ENCODE results near the gene RASA1.

The RASA1 gene

DNA sequence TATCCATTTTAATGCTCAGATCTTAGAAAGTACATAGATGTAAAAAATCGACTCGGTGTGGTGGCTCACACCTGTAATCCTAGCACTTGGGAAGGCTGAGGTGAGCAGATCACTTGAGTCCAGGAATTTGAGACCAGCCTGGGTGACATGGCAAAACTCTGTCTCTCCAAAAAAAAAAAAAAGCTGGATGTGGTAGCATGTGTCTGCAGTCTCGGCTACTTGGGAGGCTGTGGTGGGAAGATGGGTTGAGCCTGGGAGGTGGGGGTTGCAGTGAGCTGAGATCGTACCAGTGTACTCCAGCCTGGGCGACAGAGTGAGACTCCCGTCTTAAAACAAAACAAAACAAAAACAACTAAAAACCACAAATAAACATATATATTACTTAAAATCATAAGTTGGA, 61.4 kb downstream of the RASA1 start:
- H3K9ac ChIP-seq (ENCODE audit: low read length), result no peak overlapping the region
- peaks cover 0 to 31% of the 10 kb centered on the region in 2 experiments for H3K36me3 ChIP-seq (ENCODE audit: control insufficient read depth in 1 of 2, insufficient read depth in 2 of 2, low read depth in 1 of 2, low read length in 2 of 2)
- no peak overlapping the region for H3K4me2 ChIP-seq (ENCODE audit: low read length, poor library complexity, severe bottlenecking)
- no peak for DNase-seq
- no peaks in the 10 kb centered on the region for H3K27me3 ChIP-seq (ENCODE audit: control insufficient read depth in 1 of 2, insufficient read depth in 1 of 2, low read length in 2 of 2)
- WGBS, result 98% methylated on average over 2 of the region's 6 CpGs
- no peaks in the 10 kb centered on the region for H3K9me3 ChIP-seq (ENCODE audit: control insufficient read depth, low read length)
- no peak overlapping the region for H2BK120ac ChIP-seq (ENCODE audit: low read depth, low read length)
- no peak overlapping the region for H3K23ac ChIP-seq (ENCODE audit: low read length in 2 of 2)
- H3K4me1 ChIP-seq (ENCODE audit: control insufficient read depth, insufficient read depth, low read depth, low read length), result peaks cover 5% of the 10 kb centered on the region
- H3K18ac ChIP-seq (ENCODE audit: low read depth in 1 of 2, low read length in 2 of 2), result no peak overlapping the region
- peaks cover 2% of the 10 kb centered on the region for H3K79me1 ChIP-seq (replicated peaks; ENCODE audit: low read length, poor library complexity, severe bottlenecking)
- H3K4me3 ChIP-seq (ENCODE audit: insufficient read depth in 1 of 2, low read depth in 1 of 2, low read length in 2 of 2), result no peak overlapping the region
- H4K8ac ChIP-seq (ENCODE audit: low read length), result no peak overlapping the region
- H2BK15ac ChIP-seq (ENCODE audit: low read depth, poor library complexity, severe bottlenecking), result no peak overlapping the region
- no peak overlapping the region for H4K91ac ChIP-seq (ENCODE audit: low read length)
- no peak overlapping the region for H2AK5ac ChIP-seq (ENCODE audit: low read length, severe bottlenecking)
- no peak overlapping the region for H2BK5ac ChIP-seq (ENCODE audit: low read depth, low read length, poor library complexity, severe bottlenecking)
- H3K14ac ChIP-seq (ENCODE audit: low read length in 2 of 2), result no peak overlapping the region
- H3K27ac ChIP-seq (ENCODE audit: low read length, poor library complexity, severe bottlenecking), result no peak overlapping the region
- H2BK12ac ChIP-seq (ENCODE audit: low read length in 2 of 2), result no peak overlapping the region
- H2AFZ ChIP-seq (ENCODE audit: low read depth, low read length), result no peak overlapping the region
- no peak overlapping the region for H3K4ac ChIP-seq (ENCODE audit: low read depth in 1 of 2, low read length in 2 of 2)

DNA sequence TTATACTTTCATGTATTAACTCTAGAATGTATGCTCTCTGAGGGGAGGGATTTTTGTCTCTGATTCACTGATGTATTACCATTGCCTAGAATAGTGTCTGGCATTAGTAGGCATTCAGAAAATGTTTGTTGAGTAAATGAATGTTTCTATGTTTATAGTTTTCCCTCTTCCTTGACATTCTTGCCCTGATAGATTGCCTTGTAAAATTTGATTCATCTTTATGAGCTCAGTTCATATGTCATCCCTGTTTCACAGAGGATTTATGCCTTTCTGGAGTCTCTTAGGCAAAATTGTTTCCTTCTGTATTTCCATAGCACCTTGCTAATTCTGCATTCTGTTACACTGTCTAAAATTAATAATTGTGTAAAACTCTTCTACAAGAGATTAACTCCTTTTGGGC, 72.3 kb downstream of the RASA1 start:
- Histone ChIP-seq H3K18ac (ENCODE audit: low read depth in 1 of 2, low read length in 2 of 2) (no peak overlapping the region), H2AK5ac (ENCODE audit: low read length, severe bottlenecking) (no peak overlapping the region), H2AFZ (ENCODE audit: low read depth, low read length) (no peak overlapping the region), H3K23ac (ENCODE audit: low read length in 2 of 2) (no peak overlapping the region), H3K9me3 (ENCODE audit: control insufficient read depth, low read length) (no peaks in the 10 kb centered on the region), H3K4me3 (ENCODE audit: insufficient read depth in 1 of 2, low read depth in 1 of 2, low read length in 2 of 2) (no peak overlapping the region), H3K4ac (ENCODE audit: low read depth in 1 of 2, low read length in 2 of 2) (no peak overlapping the region), H3K27ac (ENCODE audit: low read length, poor library complexity, severe bottlenecking) (no peak overlapping the region), H3K4me1 (ENCODE audit: control insufficient read depth, insufficient read depth, low read depth, low read length) (no peaks in the 10 kb centered on the region), H2BK15ac (ENCODE audit: low read depth, poor library complexity, severe bottlenecking) (no peak overlapping the region), H2BK12ac (ENCODE audit: low read length in 2 of 2) (no peak overlapping the region), H3K9ac (ENCODE audit: low read length) (no peak overlapping the region), H4K91ac (ENCODE audit: low read length) (no peak overlapping the region), H3K14ac (ENCODE audit: low read length in 2 of 2) (no peak overlapping the region), H2BK5ac (ENCODE audit: low read depth, low read length, poor library complexity, severe bottlenecking) (no peak overlapping the region), H4K8ac (ENCODE audit: low read length) (no peak overlapping the region), H3K27me3 (ENCODE audit: control insufficient read depth in 1 of 2, insufficient read depth in 1 of 2, low read length in 2 of 2) (no peaks in the 10 kb centered on the region), H3K79me1 (replicated peaks; ENCODE audit: low read length, poor library complexity, severe bottlenecking) (peaks cover 7% of the 10 kb centered on the region), H2BK120ac (ENCODE audit: low read depth, low read length) (no peak overlapping the region), H3K4me2 (ENCODE audit: low read length, poor library complexity, severe bottlenecking) (no peak overlapping the region), H3K36me3 (ENCODE audit: control insufficient read depth in 1 of 2, insufficient read depth in 2 of 2, low read depth in 1 of 2, low read length in 2 of 2) (peaks cover 14 to 92% of the 10 kb centered on the region in 2 experiments)
- no peak for DNase-seq

DNA sequence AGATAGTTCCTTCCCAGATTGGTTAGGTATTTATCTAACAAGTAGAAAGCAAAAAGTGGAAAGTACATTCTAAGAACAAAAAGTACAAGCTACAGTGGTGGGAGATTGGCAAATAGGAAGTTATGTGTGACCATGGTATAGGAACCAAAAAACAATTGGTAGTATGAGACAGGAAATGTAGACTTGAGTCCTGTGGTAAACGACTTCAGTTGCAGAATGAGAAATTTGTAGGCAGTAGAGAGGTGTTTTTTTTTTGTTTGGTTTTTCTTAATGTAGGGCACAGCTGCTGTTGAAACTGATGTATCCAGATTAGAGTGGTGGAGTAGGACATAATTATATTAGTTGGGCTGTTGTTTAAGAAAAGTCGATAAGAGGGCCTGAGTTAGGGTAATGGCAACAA, 73.0 kb downstream of the RASA1 start:
- Histone ChIP-seq H3K36me3 (ENCODE audit: control insufficient read depth in 1 of 2, insufficient read depth in 2 of 2, low read depth in 1 of 2, low read length in 2 of 2) (peaks cover 10 to 93% of the 10 kb centered on the region in 2 experiments), H2BK15ac (ENCODE audit: low read depth, poor library complexity, severe bottlenecking) (no peak overlapping the region), H3K4ac (ENCODE audit: low read depth in 1 of 2, low read length in 2 of 2) (no peak overlapping the region), H3K9ac (ENCODE audit: low read length) (no peak overlapping the region), H4K91ac (ENCODE audit: low read length) (no peak overlapping the region), H3K27me3 (ENCODE audit: control insufficient read depth in 1 of 2, insufficient read depth in 1 of 2, low read length in 2 of 2) (no peaks in the 10 kb centered on the region), H2BK5ac (ENCODE audit: low read depth, low read length, poor library complexity, severe bottlenecking) (no peak overlapping the region), H3K4me2 (ENCODE audit: low read length, poor library complexity, severe bottlenecking) (no peak overlapping the region), H2AFZ (ENCODE audit: low read depth, low read length) (no peak overlapping the region), H3K27ac (ENCODE audit: low read length, poor library complexity, severe bottlenecking) (no peak overlapping the region), H3K18ac (ENCODE audit: low read depth in 1 of 2, low read length in 2 of 2) (no peak overlapping the region), H2BK120ac (ENCODE audit: low read depth, low read length) (no peak overlapping the region), H2BK12ac (ENCODE audit: low read length in 2 of 2) (no peak overlapping the region), H3K23ac (ENCODE audit: low read length in 2 of 2) (no peak overlapping the region), H3K4me3 (ENCODE audit: insufficient read depth in 1 of 2, low read depth in 1 of 2, low read length in 2 of 2) (no peak overlapping the region), H4K8ac (ENCODE audit: low read length) (no peak overlapping the region), H3K14ac (ENCODE audit: low read length in 2 of 2) (no peak overlapping the region), H3K79me1 (replicated peaks; ENCODE audit: low read length, poor library complexity, severe bottlenecking) (peaks cover 6% of the 10 kb centered on the region), H3K4me1 (ENCODE audit: control insufficient read depth, insufficient read depth, low read depth, low read length) (no peaks in the 10 kb centered on the region), H3K9me3 (ENCODE audit: control insufficient read depth, low read length) (no peaks in the 10 kb centered on the region), H2AK5ac (ENCODE audit: low read length, severe bottlenecking) (no peak overlapping the region)
- no peak for DNase-seq
- 89% methylated on average over 2 of the region's 2 CpGs for WGBS

DNA sequence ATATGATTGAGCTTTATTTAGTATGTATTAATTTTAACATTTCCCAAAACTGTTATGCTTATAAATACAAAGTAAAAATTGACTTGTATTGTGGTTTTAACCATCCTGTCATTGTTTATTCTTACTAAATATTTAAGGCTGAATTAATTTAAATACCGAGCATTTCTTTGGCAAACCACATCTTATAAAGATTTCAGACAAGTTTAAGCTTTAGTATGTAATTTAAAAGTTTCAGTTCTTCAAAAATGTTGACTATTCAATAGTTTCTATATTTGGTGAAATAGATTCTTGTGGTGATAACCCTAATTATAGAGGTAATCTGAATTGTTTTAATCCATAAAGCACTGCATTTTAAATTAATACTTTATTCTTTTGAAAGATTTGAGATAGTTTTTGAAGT, 79.6 kb downstream of the RASA1 start:
- Histone ChIP-seq H3K27me3 (ENCODE audit: control insufficient read depth in 1 of 2, insufficient read depth in 1 of 2, low read length in 2 of 2) (no peaks in the 10 kb centered on the region), H3K4me3 (ENCODE audit: insufficient read depth in 1 of 2, low read depth in 1 of 2, low read length in 2 of 2) (no peak overlapping the region), H4K91ac (ENCODE audit: low read length) (no peak overlapping the region), H2BK12ac (ENCODE audit: low read length in 2 of 2) (no peak overlapping the region), H3K23ac (ENCODE audit: low read length in 2 of 2) (no peak overlapping the region), H3K18ac (ENCODE audit: low read depth in 1 of 2, low read length in 2 of 2) (no peak overlapping the region), H3K9ac (ENCODE audit: low read length) (no peak overlapping the region), H2BK15ac (ENCODE audit: low read depth, poor library complexity, severe bottlenecking) (no peak overlapping the region), H3K4ac (ENCODE audit: low read depth in 1 of 2, low read length in 2 of 2) (no peak overlapping the region), H2AFZ (ENCODE audit: low read depth, low read length) (no peak overlapping the region), H3K4me1 (ENCODE audit: control insufficient read depth, insufficient read depth, low read depth, low read length) (no peaks in the 10 kb centered on the region), H3K36me3 (ENCODE audit: control insufficient read depth in 1 of 2, insufficient read depth in 2 of 2, low read depth in 1 of 2, low read length in 2 of 2) (peaks cover 3 to 86% of the 10 kb centered on the region in 2 experiments), H2BK5ac (ENCODE audit: low read depth, low read length, poor library complexity, severe bottlenecking) (no peak overlapping the region), H3K14ac (ENCODE audit: low read length in 2 of 2) (no peak overlapping the region), H3K9me3 (ENCODE audit: control insufficient read depth, low read length) (no peaks in the 10 kb centered on the region), H3K4me2 (ENCODE audit: low read length, poor library complexity, severe bottlenecking) (no peak overlapping the region), H3K79me1 (replicated peaks; ENCODE audit: low read length, poor library complexity, severe bottlenecking) (peaks cover 5% of the 10 kb centered on the region), H4K8ac (ENCODE audit: low read length) (no peak overlapping the region), H3K27ac (ENCODE audit: low read length, poor library complexity, severe bottlenecking) (no peak overlapping the region), H2AK5ac (ENCODE audit: low read length, severe bottlenecking) (no peak overlapping the region), H2BK120ac (ENCODE audit: low read depth, low read length) (no peak overlapping the region)
- DNase-seq, result no peak
- no CpG with 5 or more reads among the region's 1 CpG for WGBS

Data from mesenchymal stem cell (in vitro differentiated cells and primary cell).